Lung microvascular endothelial cell (primary cell): ENCODE data around the gene NSL1. TPM values are rescaled to one million over a fixed set of nuclear protein-coding genes. Genes with fewer than 3 reads are reported as not detected.

Experiments used
- DNase-seq, 2 donors: peaks; one replicate each; pipeline versions ENCODE4 v3.0.0 to v3.0.0-alpha.2; 2010; ENCODE audit warnings: low read depth in 2 of 2
- total RNA-seq: library from RNA; depleted of rRNA; stranded (reverse); fragments of >200 nt; gene quantifications from 2 replicates; pipeline ENCODE4 v1.2.1, GENCODE V29; 2014

Gene NSL1
- total RNA-seq, 1 donor from 2014 or later = 21.8 TPM

DNA sequence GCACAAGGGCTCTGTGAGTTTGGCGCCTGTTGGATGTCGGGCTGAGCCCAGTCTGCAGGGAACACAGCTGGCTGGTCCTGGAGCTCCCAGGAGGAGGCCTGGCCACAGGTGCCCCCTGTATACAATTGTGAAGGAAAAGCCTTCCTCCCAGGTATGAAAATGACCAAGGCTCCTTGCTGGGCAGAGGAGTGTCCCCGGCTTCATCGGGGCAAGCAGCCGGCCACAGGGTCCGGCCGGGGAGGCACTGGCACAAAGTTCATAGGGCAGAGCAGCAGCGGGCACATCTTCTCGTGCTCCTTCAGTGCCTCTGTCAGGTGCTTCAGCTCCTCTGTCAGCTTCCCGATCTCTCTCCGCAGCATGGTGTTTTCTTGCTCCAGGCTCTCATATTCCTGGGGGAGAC, 105.0 kb downstream of the NSL1 start:
- DNase-seq = no peak

DNA sequence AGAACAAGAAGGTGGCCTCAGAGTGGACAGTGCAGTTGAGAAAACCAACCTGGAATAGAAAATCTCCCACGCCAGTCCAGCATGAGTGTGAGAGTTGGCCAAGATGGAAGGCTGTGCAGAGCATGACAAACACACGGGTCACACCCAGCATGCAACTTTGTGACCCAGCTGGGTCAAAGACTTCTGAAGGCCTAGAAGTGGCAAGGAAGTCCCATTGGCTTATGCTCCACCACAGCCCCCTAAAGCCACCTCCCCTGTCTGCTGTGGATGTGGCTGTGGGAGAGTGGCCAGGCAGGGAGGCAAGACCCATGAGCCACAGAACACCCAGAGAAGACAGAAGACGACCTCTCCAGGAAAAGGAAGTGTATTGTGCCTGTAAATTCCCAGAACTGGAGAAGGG, 105.5 kb downstream of the NSL1 start:
- DNase-seq = no peak

DNA sequence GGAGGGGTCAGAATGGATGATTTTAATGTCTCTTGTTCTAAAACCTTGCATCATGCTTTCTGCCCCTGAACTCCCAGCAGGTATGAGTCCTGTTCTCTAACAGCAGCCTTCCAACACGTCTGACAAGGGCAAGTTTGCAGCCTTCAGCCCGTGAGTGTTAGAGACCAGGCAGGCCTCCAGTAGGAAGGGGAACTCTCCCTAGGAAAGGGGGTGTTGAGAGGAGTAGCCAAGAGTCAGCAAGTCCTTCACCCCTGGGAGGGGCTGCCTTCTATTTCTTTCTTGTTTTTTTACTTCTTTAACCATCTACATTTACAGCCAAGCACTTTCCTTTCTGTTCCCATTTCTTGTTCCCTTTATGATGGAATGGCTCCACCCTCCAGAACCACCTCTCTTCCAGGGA, 106.1 kb downstream of the NSL1 start:
- DNase-seq = no peak

DNA sequence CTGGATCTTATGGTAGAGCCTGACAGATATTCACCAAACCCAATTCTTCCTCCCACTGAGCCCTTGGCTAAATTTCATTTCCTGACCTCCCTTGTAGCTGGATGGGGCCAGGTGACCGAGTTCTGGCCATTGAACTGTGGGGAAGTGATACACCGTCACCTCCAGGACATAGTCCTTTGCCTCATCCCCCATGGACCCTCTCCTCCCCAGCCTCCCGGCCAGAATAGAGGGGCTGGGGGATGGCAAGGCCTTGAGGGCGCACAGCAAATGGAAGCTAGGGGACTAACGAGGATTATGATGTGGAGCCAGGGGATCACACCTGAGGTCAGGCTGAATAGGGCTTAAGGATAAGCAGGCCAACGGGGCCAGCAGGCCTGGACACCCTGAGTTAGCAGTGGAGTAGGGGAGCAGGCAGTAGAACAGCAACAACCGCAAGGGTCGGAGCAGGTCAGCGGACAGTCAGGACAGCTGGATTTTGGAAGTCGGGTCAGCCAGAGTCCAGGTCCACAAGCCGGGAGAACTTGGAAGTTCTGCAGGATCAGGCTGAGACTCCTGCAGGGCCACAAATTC, 107.0 kb downstream of the NSL1 start:
- no peak for DNase-seq

DNA sequence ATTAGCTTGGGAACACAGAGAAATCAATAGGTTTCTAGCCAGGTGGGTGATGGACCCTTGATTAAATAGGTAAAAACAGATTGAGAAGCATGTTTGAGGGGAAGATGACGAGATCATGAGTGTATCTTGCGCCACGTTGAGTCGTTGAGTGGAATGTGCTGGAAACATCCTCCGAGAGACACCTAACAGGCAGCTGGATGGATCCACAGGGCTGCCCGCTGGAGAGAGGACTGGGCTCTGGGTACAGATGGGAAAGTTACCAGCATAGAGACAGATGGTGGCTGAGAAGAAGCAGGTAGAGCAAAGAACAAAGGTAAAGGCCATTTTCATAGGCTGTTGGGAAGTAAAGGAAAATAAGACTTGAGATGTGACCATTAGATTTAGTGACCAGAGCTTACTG, 107.5 kb downstream of the NSL1 start:
- no peak for DNase-seq

DNA sequence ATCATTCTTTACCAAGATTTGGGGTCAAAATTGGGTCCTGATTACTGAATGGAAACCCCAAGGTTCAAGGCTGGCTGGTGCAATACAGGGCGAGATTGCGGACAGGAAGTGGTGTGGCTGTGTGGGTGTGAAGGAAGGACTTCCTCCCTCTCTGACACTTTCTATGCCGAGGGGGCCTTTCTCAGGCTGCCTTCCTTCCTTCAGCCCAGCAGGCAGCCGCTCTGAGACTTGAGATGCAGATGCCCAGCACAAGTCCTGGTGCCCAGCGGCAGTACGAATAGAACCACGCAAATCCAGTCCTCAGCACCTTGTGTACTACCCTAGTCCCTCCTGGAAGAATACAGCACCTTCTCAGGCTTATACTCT, 108.2 kb downstream of the NSL1 start:
- no peak for DNase-seq

DNA sequence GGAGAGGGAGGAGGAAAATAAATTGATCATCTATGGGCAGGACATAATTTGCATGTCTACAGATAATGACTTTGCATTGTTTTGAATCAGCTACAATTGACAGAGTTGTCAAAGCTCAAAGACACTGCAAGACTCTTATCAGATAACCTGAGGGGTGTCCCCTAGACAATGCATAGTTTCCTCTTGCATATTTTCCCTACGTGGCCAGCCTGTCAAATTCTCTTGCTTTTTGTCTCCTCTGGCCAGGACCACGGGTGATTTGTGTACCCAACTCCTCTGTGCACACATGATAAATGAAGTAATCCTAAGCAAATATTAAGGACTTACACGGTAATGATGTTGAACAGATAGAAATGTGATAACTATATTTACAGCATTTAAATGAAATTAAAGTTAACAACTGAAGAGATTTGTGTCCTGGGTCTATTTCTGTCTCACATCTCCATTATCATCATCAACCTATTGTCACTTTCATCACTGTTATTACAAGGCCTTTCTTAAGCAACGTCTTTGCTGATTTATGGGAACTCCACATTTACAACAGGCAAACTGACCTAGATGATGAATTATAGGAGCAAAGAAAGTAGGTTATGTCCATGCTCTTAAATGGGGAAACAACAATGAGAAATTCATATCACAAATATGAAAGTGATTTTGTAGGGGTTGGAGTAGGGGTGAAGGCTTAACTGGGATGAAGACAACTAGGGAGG, 110.7 kb downstream of the NSL1 start:
- no peak for DNase-seq

DNA sequence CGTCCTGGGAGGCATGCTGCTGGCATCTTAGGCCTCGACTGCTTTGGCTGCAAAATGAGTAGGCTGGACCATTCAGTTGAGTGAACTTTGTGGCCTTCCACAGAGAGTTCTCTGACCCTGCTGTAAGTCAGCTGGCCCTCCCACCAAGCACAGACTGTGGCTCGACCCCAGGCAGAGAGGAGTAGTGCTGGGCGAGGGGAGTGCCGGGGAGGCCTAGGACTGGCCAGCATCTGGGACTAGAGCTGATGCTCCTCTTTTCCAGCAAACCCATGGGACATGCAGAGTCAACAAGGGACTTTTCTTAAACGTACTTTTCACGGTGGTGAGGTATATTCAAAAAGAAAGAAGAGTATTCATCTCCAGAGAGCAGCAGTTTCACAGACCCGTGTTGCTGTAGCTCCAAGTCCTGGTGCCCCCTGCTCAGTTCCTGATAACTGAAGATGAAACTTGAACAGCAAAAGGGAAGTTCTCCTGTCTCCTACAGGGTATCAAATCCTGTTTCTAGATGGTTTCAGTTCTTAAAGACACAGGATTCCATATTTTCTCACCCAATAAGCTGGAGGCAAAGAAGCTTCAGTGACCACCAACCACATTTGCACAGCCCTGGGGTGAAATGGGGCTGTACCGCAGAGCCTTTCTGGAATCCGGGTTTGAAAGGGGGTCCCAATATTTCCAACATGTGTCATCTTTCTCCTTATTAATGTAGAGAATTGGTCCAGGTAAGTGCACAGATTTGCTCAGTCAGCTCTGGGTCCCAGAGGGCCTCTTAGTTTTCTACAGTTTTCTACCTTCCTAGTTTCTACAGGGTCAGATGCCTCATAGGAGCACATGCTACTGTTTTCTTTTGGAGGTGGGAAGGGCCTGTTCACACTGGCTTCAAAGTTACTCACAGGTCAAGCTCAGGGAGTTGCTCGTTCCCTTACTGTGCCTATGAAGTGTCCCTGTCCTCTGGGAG, 112.8 kb downstream of the NSL1 start:
- no peak for DNase-seq

DNA sequence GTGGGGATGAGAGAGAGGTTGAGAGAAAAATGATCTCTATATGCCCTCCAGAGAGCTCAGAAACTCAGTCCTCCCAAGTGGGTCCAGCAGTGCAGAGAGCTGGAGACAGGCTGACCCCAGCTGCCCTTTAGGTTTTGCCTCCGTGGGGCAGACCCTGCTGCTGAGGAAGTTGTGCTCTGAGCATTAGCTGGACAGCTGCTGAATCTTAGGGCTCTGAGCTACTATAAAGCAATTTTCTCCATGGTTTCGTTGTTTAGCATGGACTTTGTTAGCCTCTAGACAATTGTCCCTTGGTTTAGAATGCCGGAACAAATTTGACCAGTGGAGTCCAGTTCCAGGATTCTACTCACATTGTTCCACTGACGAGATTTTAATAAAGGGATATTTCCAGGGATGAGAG, 114.0 kb downstream of the NSL1 start:
- DNase-seq = no peak

DNA sequence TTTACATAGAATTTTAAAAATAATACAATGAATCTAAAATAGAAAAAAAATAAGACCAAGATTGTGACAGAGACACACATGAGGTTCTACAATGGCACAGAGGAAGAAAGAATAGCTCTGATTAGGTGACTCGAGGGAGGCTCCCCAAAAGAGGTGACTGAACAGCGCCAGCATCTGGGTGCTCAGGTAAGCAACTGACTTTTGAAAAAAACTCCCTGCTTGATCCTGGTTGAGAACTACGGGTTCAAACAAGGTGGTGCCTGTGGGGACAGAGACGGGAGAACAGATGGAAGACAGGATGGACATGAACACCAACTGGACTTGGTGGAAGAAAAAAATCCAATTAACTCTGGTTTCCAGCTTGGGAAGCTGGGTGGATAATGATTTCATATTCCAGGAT, 114.4 kb downstream of the NSL1 start:
- no peak for DNase-seq

Other genes starting within 250 kb of the NSL1 start
- 0.87 and 1.2 TPM in 2 replicates for gene ATF3, start 183.0 kb downstream of the NSL1 start, total RNA-seq
- gene BATF3, start 91.9 kb downstream of the NSL1 start, total RNA-seq = 0.44 and 2.0 TPM in 2 replicates
- gene TATDN3, start 117 bp upstream of the NSL1 start, total RNA-seq = 8.3 and 8.5 TPM in 2 replicates
- gene SPATA45, start 55.9 kb upstream of the NSL1 start, total RNA-seq = not detected in 2 replicates
- 4.1 and 9.3 TPM in 2 replicates for gene FLVCR1, start 66.5 kb upstream of the NSL1 start, total RNA-seq
- under 0.01 TPM in 2 replicates for gene VASH2, start 158.8 kb upstream of the NSL1 start, total RNA-seq
- 26.2 and 35.5 TPM in 2 replicates for gene ANGEL2, start 224.1 kb upstream of the NSL1 start, total RNA-seq